Urinary bladder (tissue), 4 donors: Measurements from ENCODE around the gene APOBEC3F. TPM values are rescaled to one million over a fixed set of nuclear protein-coding genes. Genes with fewer than 3 reads are reported as not detected.
"Not testable (repeated sequence)": the region's sequence is repeated elsewhere in the genome, so short reads cannot be mapped to it uniquely, and the experiment has no call there.

Source experiments
- DNase-seq: peaks from one replicate; pipeline ENCODE4 v3.0.0-alpha.2; 2015; ENCODE audit errors: extremely low spot score
- H3K27ac ChIP-seq: one replicate; pipeline ENCODE4 v1.5.1; 2013; ENCODE audit warnings: low read depth, mild to moderate bottlenecking, moderate library complexity
- H3K36me3 ChIP-seq: one replicate; pipeline ENCODE4 v1.6.1; 2013; ENCODE audit warnings: mild to moderate bottlenecking, moderate library complexity; ENCODE audit not compliant: insufficient read depth
- H3K4me1 ChIP-seq: one replicate; pipeline ENCODE4 v1.6.1; 2013; ENCODE audit warnings: mild to moderate bottlenecking, moderate library complexity; ENCODE audit not compliant: insufficient read depth
- H3K4me3 ChIP-seq: one replicate; pipeline ENCODE4 v1.5.1; 2013; ENCODE audit warnings: low read depth, low read length
- WGBS: extraction: QIAGEN DNeasy Blood & Tissue Kit; methylation state at CpG from one replicate; pipeline ENCODE4 v1.1.7; 2013; 5-methylcytosine and 5-hydroxymethylcytosine counted together
- polyA plus RNA-seq: library from polyadenylated mRNA; stranded (reverse); fragments of 200-250 nt; gene quantifications from one replicate; pipeline ENCODE4 v1.2.3, GENCODE V29; 2013
- total RNA-seq: library from RNA; depleted of rRNA; stranded (reverse); fragments of >200 nt; gene quantifications from one replicate; pipeline ENCODE4 v1.2.3, GENCODE V29; 2014
- donor health status: healthy with polysubstance abuse.
- donor health status: healthy.

The APOBEC3F gene
- total and polyA plus RNA-seq, 2 donors = 4.4 to 4.7 TPM

DNA sequence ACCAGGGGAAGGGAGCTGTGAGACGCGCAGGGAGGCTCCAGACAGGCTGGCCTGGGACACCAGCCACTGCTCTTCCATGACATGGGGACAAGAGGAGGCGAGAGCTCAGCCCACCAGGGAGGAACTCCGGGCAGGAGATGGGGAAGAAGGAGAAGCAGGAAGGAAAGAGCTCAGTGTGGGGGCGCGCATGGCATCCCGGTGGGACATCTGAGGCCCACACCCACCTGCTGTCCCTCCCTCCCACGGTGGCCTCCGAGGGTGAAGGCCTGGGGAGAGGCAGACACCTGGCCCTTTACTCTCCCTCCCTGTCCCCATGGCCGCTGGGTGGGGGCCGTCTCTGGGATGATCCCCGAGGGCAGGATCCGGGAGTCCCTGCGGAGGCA, 518 bp upstream of the APOBEC3F start:
- H3K4me3 ChIP-seq, DNase-seq, H3K36me3 ChIP-seq, H3K4me1 ChIP-seq: not testable (repeated sequence)
- 34% methylated on average over 11 of the region's 14 CpGs for WGBS
- H3K27ac ChIP-seq = peak overlapping the region; percentile 23

DNA sequence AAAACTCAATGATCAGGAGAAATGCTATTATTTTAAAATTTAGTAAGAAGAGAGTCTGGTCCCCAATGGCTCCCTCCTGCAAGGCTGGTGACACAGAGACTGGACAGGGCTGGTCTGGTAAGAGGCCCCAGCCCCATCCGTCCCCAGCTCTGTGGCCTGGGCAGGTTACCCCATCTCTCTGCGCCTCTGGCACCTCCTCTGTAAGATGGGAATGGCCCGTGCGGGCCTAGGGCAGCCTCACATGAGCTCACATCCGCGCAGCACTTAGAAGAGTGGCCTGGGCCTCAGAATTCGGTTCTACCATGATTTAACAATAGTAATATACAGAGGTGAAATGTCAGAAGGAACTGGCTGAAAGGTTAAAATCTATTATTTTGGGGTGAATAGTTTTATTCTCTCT, 1.2 kb downstream of the APOBEC3F start:
- no peaks in the 10 kb centered on the region for H3K4me1 ChIP-seq
- H3K36me3 ChIP-seq = no peaks in the 10 kb centered on the region
- H3K27ac ChIP-seq = no peak overlapping the region
- H3K4me3 ChIP-seq = no peak overlapping the region
- 96% methylated on average over 7 of the region's 7 CpGs for WGBS
- no peak for DNase-seq

DNA sequence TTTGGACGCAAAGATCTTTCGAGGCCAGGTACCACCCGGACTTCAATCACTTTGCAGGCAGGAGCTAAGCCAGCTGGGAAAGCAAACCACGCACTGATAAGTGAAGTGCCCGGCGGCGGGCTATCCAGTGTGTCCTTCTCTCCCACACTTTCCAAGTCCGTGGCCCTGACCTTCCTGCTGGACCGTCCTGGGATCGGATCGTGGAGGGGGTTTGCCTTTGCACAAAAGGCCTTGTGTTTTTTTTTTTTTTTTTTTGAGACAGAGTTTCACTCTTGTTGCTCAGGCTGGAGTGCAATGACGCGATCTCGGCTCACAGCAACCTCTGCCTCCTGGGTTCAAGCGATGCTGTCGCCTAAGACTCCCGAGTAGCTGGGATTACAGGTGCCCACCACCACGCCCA, 2.4 kb downstream of the APOBEC3F start:
- 90% methylated on average over 17 of the region's 18 CpGs for WGBS

DNA sequence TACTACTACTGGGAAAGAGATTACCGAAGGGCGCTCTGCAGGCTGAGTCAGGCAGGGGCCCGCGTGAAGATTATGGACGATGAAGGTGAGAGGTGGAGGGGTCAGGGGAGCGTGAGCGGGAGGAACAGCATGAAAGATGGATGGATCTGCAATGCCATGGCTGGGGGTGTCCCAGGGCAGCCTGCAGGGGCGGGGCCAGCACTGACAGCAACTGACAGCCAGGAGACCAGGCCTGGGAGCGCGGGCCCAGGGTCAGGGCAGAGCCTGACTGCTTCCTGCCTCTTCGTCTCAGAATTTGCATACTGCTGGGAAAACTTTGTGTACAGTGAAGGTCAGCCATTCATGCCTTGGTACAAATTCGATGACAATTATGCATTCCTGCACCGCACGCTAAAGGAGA, 4.5 kb downstream of the APOBEC3F start:
- H3K4me1 ChIP-seq, DNase-seq, H3K36me3 ChIP-seq, H3K27ac ChIP-seq, H3K4me3 ChIP-seq: not testable (repeated sequence)
- 87% methylated on average over 14 of the region's 14 CpGs for WGBS

More for the DNA sequence above, 2.4 kb downstream of the APOBEC3F start:
- H3K36me3 ChIP-seq, H3K4me3 ChIP-seq, H3K27ac ChIP-seq, H3K4me1 ChIP-seq, DNase-seq: not testable (repeated sequence)

DNA sequence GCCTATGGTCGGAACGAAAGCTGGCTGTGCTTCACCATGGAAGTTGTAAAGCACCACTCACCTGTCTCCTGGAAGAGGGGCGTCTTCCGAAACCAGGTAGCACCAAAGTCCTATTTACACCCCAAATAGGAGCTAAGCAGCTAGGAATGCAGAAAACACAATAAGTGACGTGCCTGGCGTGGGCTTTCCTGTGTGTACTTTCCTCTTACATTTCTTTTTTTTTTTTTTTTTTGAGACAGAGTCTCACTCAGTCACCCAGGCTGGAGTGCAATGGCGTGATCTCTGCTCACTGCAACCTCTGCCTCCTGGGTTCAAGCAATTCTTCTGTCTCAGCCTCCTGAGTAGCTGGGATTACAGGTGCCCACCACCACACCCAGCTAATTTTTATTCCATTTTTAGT, 8.8 kb downstream of the APOBEC3F start:
- not testable (repeated sequence) for H3K36me3 ChIP-seq, DNase-seq, H3K4me3 ChIP-seq, H3K27ac ChIP-seq, H3K4me1 ChIP-seq
- WGBS = 86% methylated on average over 7 of the region's 7 CpGs

DNA sequence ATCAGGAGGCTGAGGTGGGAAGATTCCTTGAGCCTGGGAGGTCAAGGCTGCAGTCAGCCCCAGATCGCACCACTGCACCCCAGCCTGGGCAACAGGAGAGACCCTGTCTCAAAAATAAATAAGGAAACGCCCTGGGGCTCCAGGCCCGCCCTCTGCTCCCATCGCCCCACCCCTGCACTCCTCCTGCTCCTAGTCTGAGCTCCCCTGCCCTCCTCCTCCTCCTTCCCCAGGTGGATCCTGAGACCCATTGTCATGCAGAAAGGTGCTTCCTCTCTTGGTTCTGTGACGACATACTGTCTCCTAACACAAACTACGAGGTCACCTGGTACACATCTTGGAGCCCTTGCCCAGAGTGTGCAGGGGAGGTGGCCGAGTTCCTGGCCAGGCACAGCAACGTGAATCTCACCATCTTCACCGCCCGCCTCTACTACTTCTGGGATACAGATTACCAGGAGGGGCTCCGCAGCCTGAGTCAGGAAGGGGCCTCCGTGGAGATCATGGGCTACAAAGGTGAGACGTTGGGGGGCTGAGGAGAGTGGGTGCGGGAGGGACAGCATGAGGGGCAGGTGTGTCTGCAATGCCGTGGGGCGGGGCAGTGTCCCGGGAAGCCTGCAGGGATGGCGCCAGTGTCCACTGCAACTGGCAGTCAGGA, 11.3 kb downstream of the APOBEC3F start:
- not testable (repeated sequence) for H3K4me1 ChIP-seq, H3K36me3 ChIP-seq, H3K4me3 ChIP-seq, H3K27ac ChIP-seq, DNase-seq
- 76% methylated on average over 16 of the region's 18 CpGs for WGBS

DNA sequence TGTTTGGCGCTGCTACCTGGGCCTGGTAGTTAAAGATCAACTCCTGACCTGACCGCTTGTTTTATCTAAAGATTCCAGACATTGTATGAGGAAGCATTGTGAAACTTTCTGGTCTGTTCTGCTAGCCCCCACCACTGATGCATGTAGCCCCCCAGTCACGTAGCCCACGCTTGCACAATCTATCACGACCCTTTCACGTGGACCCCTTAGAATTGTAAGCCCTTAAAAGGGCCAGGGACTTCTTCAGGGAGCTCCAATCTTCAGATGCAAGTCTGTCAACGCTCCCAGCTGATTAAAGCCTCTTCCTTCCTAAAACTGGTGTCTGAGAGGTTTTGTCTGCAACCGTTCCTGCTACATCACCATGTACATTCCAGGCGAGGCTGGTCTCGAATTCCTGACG, 15.0 kb downstream of the APOBEC3F start:
- Histone ChIP-seq H3K27ac (no peak overlapping the region), H3K36me3 (no peaks in the 10 kb centered on the region), H3K4me1 (no peaks in the 10 kb centered on the region), H3K4me3 (no peak overlapping the region)
- 94% methylated on average over 11 of the region's 11 CpGs for WGBS
- no peak for DNase-seq

DNA sequence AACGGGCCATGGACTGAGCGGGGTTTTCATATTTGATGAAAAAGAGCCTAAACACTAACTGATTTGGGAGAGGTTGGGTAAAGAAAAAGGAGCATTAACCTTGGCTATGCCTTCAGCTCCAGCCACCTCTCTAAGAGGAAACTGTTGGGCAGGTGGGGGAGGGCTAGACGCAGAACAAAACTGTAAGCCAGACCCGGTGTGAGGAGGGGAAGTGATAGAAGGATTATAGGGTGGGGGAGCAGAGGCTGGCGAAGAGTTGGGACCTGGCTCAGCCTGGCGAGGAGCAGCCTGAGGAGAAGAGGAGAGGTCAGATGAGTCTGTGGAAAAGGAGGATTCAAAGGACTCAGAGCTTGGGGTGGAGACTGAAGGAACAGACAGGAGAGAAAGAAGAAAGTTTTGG, 20.6 kb downstream of the APOBEC3F start:
- 53% methylated on average over 6 of the region's 6 CpGs for WGBS
- not testable (repeated sequence) for H3K36me3 ChIP-seq, H3K4me3 ChIP-seq, DNase-seq, H3K27ac ChIP-seq, H3K4me1 ChIP-seq

DNA sequence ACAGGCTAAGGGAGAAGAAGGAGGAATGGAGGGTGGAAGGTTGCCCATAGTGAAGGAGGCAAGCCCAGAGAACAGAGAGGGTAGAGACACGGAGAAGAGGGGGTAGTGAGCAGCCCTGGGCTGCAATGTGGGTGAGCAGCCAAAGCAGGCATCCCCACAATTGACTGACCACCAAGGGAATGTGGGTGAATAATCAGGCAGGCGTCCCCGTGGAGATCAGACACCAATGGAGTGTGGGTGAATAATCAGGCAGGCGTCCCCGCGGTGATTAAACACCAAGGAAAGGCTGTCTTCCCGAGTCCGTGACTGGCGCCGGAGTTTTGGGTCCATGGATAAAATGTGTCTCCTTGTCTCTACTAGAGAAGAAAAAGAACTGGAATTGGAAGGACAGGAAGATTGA, 21.3 kb downstream of the APOBEC3F start:
- not testable (repeated sequence) for H3K36me3 ChIP-seq, H3K4me3 ChIP-seq, H3K4me1 ChIP-seq, DNase-seq, H3K27ac ChIP-seq
- WGBS = 85% methylated on average over 10 of the region's 10 CpGs

DNA sequence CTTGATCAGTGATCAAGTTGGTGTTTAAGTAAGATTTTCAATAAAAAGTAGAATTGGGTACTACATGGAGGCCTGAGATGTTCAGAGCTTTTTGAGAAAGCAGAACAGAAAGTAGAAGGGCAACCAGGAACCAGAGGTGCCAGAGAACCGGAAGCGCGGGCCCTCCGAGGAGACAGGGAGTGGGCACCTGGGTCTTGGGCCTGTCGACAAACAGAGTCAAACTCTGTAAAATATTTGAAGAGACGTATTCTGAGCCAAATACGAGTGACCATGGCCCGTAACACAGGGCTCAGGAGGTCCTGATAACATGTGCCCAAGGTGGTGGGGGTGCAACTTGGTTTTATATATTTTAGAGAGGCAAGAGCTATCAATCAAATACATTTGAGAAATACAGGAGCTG, 23.2 kb downstream of the APOBEC3F start:
- WGBS = 93% methylated on average over 8 of the region's 8 CpGs
- not testable (repeated sequence) for H3K36me3 ChIP-seq, DNase-seq, H3K27ac ChIP-seq, H3K4me1 ChIP-seq, H3K4me3 ChIP-seq

DNA sequence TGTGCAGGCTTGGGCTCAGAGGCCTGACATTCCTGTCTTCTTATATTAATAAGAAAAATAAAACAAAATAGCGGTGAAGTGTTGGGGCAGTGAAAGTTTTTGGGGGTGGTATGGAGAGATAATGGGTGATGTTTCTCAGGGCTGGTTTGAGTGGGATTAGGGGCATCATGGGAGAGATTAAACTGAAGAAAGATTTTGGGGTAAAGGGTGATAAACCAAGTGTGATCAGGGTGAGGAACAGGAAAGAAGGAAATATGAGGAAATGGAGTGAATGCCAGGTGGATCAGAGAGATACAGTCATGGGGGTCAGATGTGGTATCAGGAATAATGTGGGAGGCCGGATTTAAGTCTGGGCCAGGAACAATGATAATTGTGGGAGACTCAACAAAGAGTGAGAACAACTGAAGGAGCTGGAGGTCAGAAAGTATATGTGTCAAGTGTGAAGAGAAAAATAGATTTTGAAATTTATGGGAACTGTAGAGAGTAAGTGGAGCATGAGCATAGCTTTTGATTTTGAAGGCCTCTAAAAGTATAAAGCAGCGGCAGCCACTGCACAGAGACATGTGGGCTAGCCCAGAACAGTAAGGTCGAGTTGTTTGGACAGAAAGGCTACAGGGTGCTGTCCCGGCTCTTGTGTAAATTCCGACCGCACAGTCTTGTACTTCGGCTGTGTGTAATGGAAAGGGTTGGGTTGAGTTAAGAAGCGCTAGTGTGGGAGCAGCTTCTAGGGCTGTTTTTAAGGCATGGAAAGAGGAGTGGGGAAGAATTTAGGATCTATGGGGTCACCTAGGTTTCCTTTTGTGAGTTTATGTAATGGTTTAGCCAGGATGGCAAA, 26.0 kb downstream of the APOBEC3F start:
- 83% methylated on average over 9 of the region's 9 CpGs for WGBS

DNA sequence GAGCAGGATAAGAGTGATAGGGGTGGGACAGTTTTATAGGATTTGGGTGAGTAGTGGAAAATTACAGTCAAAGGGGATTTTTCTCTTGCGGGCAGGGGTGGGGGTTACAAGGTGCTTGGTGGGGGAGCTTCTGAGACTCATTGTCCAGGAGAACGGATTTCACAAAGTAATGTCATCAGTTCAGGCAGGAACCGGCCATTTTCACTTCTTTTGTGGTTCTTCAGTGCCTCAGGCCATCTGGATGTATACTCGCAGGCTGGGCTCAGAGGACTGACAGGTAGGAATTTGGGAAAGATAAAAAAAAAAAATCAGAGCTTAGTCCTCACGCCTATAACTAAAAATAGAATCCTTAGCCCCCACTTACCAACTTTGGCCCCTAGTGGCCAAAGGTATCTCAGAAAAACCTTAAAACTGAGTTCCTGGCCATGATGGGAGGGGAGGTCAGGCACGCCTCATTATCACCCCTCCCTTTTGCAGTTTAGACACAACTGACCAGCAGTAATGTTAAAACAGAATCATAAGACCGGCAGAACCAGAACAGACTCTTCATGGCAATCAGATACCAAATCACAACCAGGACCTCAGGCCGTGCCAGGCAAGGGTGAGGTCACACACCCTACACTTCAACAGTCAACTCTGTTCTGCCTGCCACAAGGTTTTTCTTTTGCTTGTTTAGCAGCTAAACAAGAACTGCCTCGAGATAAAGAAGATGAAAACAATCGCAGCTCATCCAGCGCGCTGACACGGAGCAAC, 27.5 kb downstream of the APOBEC3F start:
- Histone ChIP-seq H3K4me3 (no peak overlapping the region), H3K36me3 (no peaks in the 10 kb centered on the region), H3K4me1 (peaks cover 2% of the 10 kb centered on the region), H3K27ac (no peak overlapping the region)
- WGBS = 61% methylated on average over 13 of the region's 13 CpGs
- no peak for DNase-seq

More for the DNA sequence above, 26.0 kb downstream of the APOBEC3F start:
- DNase-seq, H3K27ac ChIP-seq, H3K4me3 ChIP-seq, H3K36me3 ChIP-seq, H3K4me1 ChIP-seq: not testable (repeated sequence)

DNA sequence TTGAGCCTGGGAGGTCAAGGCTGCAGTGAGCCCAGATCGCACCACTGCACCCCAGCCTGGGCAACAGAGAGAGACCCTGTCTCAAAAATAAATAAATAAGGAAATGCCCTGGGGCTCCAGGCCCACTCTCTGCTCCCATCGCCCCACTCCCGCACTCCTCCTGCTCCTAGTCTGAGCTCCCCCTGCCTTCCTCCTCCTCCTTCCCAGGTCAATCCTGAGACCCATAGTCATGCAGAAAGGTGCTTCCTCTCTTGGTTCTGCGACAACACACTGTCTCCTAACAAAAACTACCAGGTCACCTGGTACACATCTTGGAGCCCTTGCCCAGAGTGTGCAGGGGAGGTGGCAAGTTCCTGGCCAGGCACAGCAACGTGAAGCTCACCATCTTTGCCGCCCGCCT, 29.5 kb downstream of the APOBEC3F start:
- no peak overlapping the region for H3K27ac ChIP-seq
- no peaks in the 10 kb centered on the region for H3K36me3 ChIP-seq
- whole genome bisulfite sequencing = 91% methylated on average over 7 of the region's 7 CpGs
- H3K4me3 ChIP-seq = no peak overlapping the region
- DNase-seq = no peak
- peaks cover 2% of the 10 kb centered on the region for H3K4me1 ChIP-seq

DNA sequence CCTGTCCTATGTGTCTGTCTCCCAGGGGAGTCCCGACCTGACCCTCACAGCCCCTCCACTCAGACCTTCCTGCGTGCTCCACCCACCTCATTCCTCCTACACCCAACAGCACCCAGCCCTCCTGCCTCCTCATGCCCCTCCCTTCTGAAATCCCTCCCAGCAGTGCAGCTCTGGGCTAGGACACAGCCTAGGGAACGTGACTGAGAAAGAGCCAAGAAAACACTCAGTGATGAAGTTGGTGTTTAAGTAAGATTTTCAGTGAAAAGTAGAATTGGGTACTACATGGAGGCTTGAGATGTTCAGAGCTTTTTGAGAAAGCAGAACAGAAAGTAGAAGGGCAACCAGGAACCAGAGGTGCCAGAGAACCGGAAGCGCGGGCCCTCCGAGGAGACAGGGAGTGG, 31.9 kb downstream of the APOBEC3F start:
- WGBS = 71% methylated on average over 7 of the region's 7 CpGs
- not testable (repeated sequence) for DNase-seq

More for the DNA sequence above, 31.9 kb downstream of the APOBEC3F start:
- not testable (repeated sequence) for H3K4me3 ChIP-seq, H3K36me3 ChIP-seq, H3K27ac ChIP-seq, H3K4me1 ChIP-seq
